OCI-LY1 (cell line): ENCODE results near the gene DYTN.

Experiments
- H2AFZ ChIP-seq: fragments of 200-600 bp; sonication (generic), shearing (Covaris generic); 2 replicates; pipeline ENCODE4 v1.6.0; 2014; ENCODE audit warnings: antibody characterized with exemption, mild to moderate bottlenecking, low read length
- H3F3A ChIP-seq: fragments of 200-600 bp; sonication (generic), shearing (Covaris generic); 2 replicates; pipeline ENCODE4 v1.6.0; 2014; ENCODE audit warnings: mild to moderate bottlenecking, antibody characterized with exemption, low read length, moderate library complexity; ENCODE audit not compliant: insufficient read depth
- H3K27ac ChIP-seq: fragments of 200-600 bp; sonication (generic); 2 replicates; pipeline ENCODE4 v1.5.1; 2014; ENCODE audit warnings: low read length, mixed run types, mild to moderate bottlenecking, low read depth; ENCODE audit not compliant: poor library complexity, severe bottlenecking
- H3K27me3 ChIP-seq: fragments of 200-600 bp; sonication (generic); 2 replicates; pipeline ENCODE4 v1.6.0; 2014; ENCODE audit warnings: antibody characterized with exemption, mild to moderate bottlenecking, low read length, moderate library complexity; ENCODE audit not compliant: insufficient read depth
- H3K36me3 ChIP-seq: fragments of 200-600 bp; sonication (generic); 2 replicates; pipeline ENCODE4 v1.6.1; 2014; ENCODE audit warnings: mild to moderate bottlenecking, antibody characterized with exemption, low read length, moderate library complexity, mixed read lengths; ENCODE audit not compliant: insufficient read depth
- H3K4me1 ChIP-seq: fragments of 200-600 bp; sonication (generic); 2 replicates; pipeline ENCODE4 v1.5.1; 2014; ENCODE audit warnings: mild to moderate bottlenecking, low read length, moderate library complexity; ENCODE audit not compliant: insufficient read depth, severe bottlenecking
- H3K4me2 ChIP-seq: fragments of 200-600 bp; sonication (generic), shearing (Covaris generic); 2 replicates; pipeline ENCODE4 v1.6.1; 2014; ENCODE audit warnings: low read length
- H3K4me3 ChIP-seq: fragments of 200-600 bp; sonication (generic); 2 replicates; pipeline ENCODE4 v1.5.1; 2014; ENCODE audit warnings: low read length, low read depth, mild to moderate bottlenecking, mixed read lengths; ENCODE audit not compliant: poor library complexity, severe bottlenecking
- H3K79me2 ChIP-seq: fragments of 200-600 bp; shearing (Covaris generic); 2 replicates; pipeline ENCODE4 v1.6.1; 2016; ENCODE audit warnings: mixed run types, low read length, mixed read lengths; ENCODE audit not compliant: insufficient read depth
- H3K9ac ChIP-seq: fragments of 200-600 bp; sonication (generic), shearing (Covaris generic); 2 replicates; pipeline ENCODE4 v1.6.1; 2014; ENCODE audit warnings: mild to moderate bottlenecking, low read length, mixed read lengths
- H3K9me2 ChIP-seq: fragments of 200-600 bp; sonication (generic), shearing (Covaris generic); 2 replicates; pipeline ENCODE4 v1.6.1; 2014; ENCODE audit warnings: low read depth, mild to moderate bottlenecking, low read length, mixed read lengths
- H3K9me3 ChIP-seq: fragments of 200-600 bp; shearing (Covaris generic); 2 replicates; pipeline ENCODE4 v1.6.1; 2014; ENCODE audit warnings: low read length, mixed read lengths
- H4K20me1 ChIP-seq: fragments of 200-600 bp; sonication (generic), shearing (Covaris generic); 2 replicates; pipeline ENCODE4 v1.6.0; 2016; ENCODE audit warnings: mild to moderate bottlenecking, low read length; ENCODE audit not compliant: insufficient read depth
- CTCF ChIP-seq: fragments of 200-600 bp; sonication (generic), shearing (Covaris generic); IDR thresholded peaks from 2 replicates; pipeline ENCODE4 v1.5.1; 2017; ENCODE audit warnings: mild to moderate bottlenecking, antibody characterized with exemption, low read length, moderate library complexity, mixed read lengths
- EZH2 ChIP-seq: fragments of 200-600 bp; sonication (generic), shearing (Covaris generic); IDR thresholded peaks from 2 replicates; pipeline ENCODE4 v1.8.0; 2017; ENCODE audit warnings: borderline replicate concordance, mixed run types, mild to moderate bottlenecking, antibody characterized with exemption, low read length, moderate library complexity, mixed read lengths

Gene DYTN

GRCh38 chr2:206603243-206603642 is 115.0 kb downstream of the DYTN start:
- Histone ChIP-seq H3K79me2 (no peaks in the 10 kb centered on the region), H3K9ac (no peak overlapping the region), H4K20me1 (no peaks in the 10 kb centered on the region), H3K9me2 (no peaks in the 10 kb centered on the region), H3K36me3 (no peaks in the 10 kb centered on the region), H3K4me2 (no peak overlapping the region), H3K27me3 (no peaks in the 10 kb centered on the region), H3K4me1 (no peaks in the 10 kb centered on the region), H3K4me3 (no peak overlapping the region), H2AFZ (no peak overlapping the region), H3K27ac (no peak overlapping the region), H3K9me3 (no peaks in the 10 kb centered on the region), H3F3A (no peaks in the 10 kb centered on the region)
- TF ChIP-seq CTCF, result no peak
- TF ChIP-seq EZH2, result no peak
